HepG2 (cell line): Measurements from ENCODE around the gene NAV2. TPM values are rescaled to one million over a fixed set of nuclear protein-coding genes. Genes with fewer than 3 reads are reported as not detected.

ENCODE experiments used
- ATAC-seq: fragments of 200-7000 bp; cut with Tn5 transposase; 3 replicates; pipeline ENCODE4 v1.9.1; 2020; ENCODE audit warnings: mild to moderate bottlenecking, moderate library complexity
- BruUV-seq: library from RNA; stranded (reverse); fragments of 400-500 nt; replicated peaks from 2 replicates; lab custom pipeline; 2021; lab: Mats Ljungman, UMichigan
- CTCF ChIA-PET: fragments of 300-600 bp; formaldehyde crosslinking; extraction: SDS; loops from one replicate; lab custom pipeline; 2021; ENCODE audit warnings: low total read pairs, inconsistent platforms, low intra/inter-chr PET ratio; lab: Yijun Ruan, JAX
- POLR2A ChIA-PET: fragments of 350-600 bp; sonication (Branson Sonifier 250); formaldehyde crosslinking; loops from one replicate; lab custom pipeline; 2020; ENCODE audit warnings: antibody characterized with exemption, inconsistent platforms; lab: Yijun Ruan, JAX
- DNase-seq: peaks from one replicate; pipeline ENCODE4 v3.0.0-alpha.2; 2015; ENCODE audit warnings: low spot score
- FAIRE-seq: peaks from 3 replicates; lab custom pipeline; 2011; peaks lifted over from hg19 to GRCh38; lab: Jason Lieb, UNC
- H2AFZ ChIP-seq: one replicate; pipeline ENCODE4 v1.6.1; 2011; ENCODE audit warnings: low read length, inconsistent platforms
- H3K27ac ChIP-seq: fragments of 300-600 bp; 3 replicates; pipeline ENCODE4 v1.8.0; 2011; ENCODE audit warnings: mixed run types, mild to moderate bottlenecking, mixed read lengths, low read length, inconsistent platforms; ENCODE audit not compliant: insufficient read depth; ENCODE audit errors: extremely low read length
- H3K27me3 ChIP-seq, 2 experiments: fragments of 200-600 bp in 1 of 2; 2 replicates in 1 of 2; 3 replicates in 1 of 2; pipeline versions ENCODE4 v1.6.0 to v1.8.0; 2011; ENCODE audit warnings: low read length in 2 of 2, mild to moderate bottlenecking in 2 of 2, moderate library complexity in 2 of 2, inconsistent platforms in 1 of 2; ENCODE audit not compliant: insufficient read depth in 2 of 2, control insufficient read depth in 1 of 2
- H3K36me3 ChIP-seq, 2 experiments: fragments of 200-600 bp in 1 of 2; replicated peaks in 1 of 2; 2 replicates in 1 of 2; 3 replicates in 1 of 2; pipeline versions ENCODE4 v1.5.1 to v1.8.0; 2011; ENCODE audit warnings: low read length in 2 of 2, inconsistent platforms in 1 of 2; ENCODE audit not compliant: insufficient read depth in 2 of 2, control insufficient read depth in 1 of 2
- H3K4me1 ChIP-seq: 2 replicates; pipeline ENCODE4 v1.5.1; 2012; ENCODE audit warnings: low read length, inconsistent platforms; ENCODE audit not compliant: insufficient read depth
- H3K4me2 ChIP-seq: 2 replicates; pipeline ENCODE4 v1.6.0; 2011; ENCODE audit warnings: low read depth, low read length, inconsistent platforms
- H3K4me3 ChIP-seq, 3 experiments: fragments of 200-600 bp in 1 of 3; sonication (generic), shearing (Covaris generic) in 1 of 3; replicated peaks in 1 of 3; 2 replicates each; pipeline ENCODE4 v1.5.1; 2011 to 2016; ENCODE audit warnings: low read length in 3 of 3, inconsistent platforms in 2 of 3, low read depth in 2 of 3, mild to moderate bottlenecking in 2 of 3, control low read depth in 1 of 3, mixed read lengths in 1 of 3; ENCODE audit not compliant: insufficient read depth in 1 of 3
- H3K79me2 ChIP-seq: one replicate; pipeline ENCODE4 v1.6.1; 2011; ENCODE audit warnings: low read length, inconsistent platforms; ENCODE audit not compliant: insufficient read depth
- H3K9ac ChIP-seq: 2 replicates; pipeline ENCODE4 v1.6.0; 2011; ENCODE audit warnings: mild to moderate bottlenecking, low read depth, low read length, inconsistent platforms; ENCODE audit not compliant: insufficient read depth
- H3K9me3 ChIP-seq: 2 replicates; pipeline ENCODE4 v1.5.1; 2012; ENCODE audit warnings: mild to moderate bottlenecking, low read length
- H4K20me1 ChIP-seq: 2 replicates; pipeline ENCODE4 v1.6.0; 2011; ENCODE audit warnings: inconsistent platforms, mild to moderate bottlenecking, low read length, moderate library complexity; ENCODE audit not compliant: insufficient read depth
- IKZF1 ChIP-seq: fragments of 450-650 bp; IDR thresholded peaks from 2 replicates; pipeline ENCODE4 v1.7.1; 2016
- LCORL ChIP-seq, 2 experiments: fragments of 450-650 bp in 1 of 2; sonication (generic) in 1 of 2; formaldehyde crosslinking in 1 of 2; IDR thresholded peaks; 2 replicates each; pipeline versions ENCODE4 v1.5.0 to v1.6.1; 2017 to 2020; ENCODE audit warnings: antibody characterized with exemption in 1 of 2, missing genetic modification reagents in 1 of 2
- MAF1 ChIP-seq: sonication (generic); formaldehyde crosslinking; IDR thresholded peaks from 2 replicates; pipeline ENCODE4 v1.5.0; 2020; ENCODE audit warnings: missing genetic modification reagents, borderline replicate concordance
- MBD4 ChIP-seq: IDR thresholded peaks from 2 replicates; pipeline ENCODE4 v1.6.1; 2012; ENCODE audit warnings: low read length, inconsistent platforms, borderline replicate concordance
- NCOA2 ChIP-seq: sonication (generic); formaldehyde crosslinking; IDR thresholded peaks from 2 replicates; pipeline ENCODE4 v1.8.0; 2022; ENCODE audit warnings: inconsistent platforms
- PHF21A ChIP-seq: sonication (generic); formaldehyde crosslinking; IDR thresholded peaks from 2 replicates; pipeline ENCODE4 v1.5.0; 2020; ENCODE audit warnings: mild to moderate bottlenecking, missing genetic modification reagents
- PITX1 ChIP-seq: sonication (generic); formaldehyde crosslinking; IDR thresholded peaks from 2 replicates; pipeline ENCODE4 v1.5.1; 2020; ENCODE audit warnings: mild to moderate bottlenecking, missing genetic modification reagents
- PPARG ChIP-seq: conservative IDR thresholded peaks from 2 replicates; pipeline ENCODE4 v1.6.1; 2016; ENCODE audit warnings: missing biosample characterization, missing genetic modification reagents
- SIX1 ChIP-seq: sonication (generic); formaldehyde crosslinking; IDR thresholded peaks from 2 replicates; pipeline ENCODE4 v1.4.0; 2020; ENCODE audit warnings: missing genetic modification reagents, borderline replicate concordance
- XBP1 ChIP-seq: sonication (generic); formaldehyde crosslinking; IDR thresholded peaks from 2 replicates; pipeline ENCODE4 v1.5.0; 2020; ENCODE audit warnings: missing genetic modification reagents
- ZMYM4 ChIP-seq: sonication (generic); formaldehyde crosslinking; IDR thresholded peaks from 2 replicates; pipeline ENCODE4 v1.8.1; 2023; ENCODE audit warnings: mild to moderate bottlenecking, missing genetic modification reagents
- ZNF20 ChIP-seq: sonication (generic); formaldehyde crosslinking; IDR thresholded peaks from 2 replicates; pipeline ENCODE4 v1.4.0; 2020; ENCODE audit warnings: mild to moderate bottlenecking, moderate library complexity, missing genetic modification reagents
- ZNF335 ChIP-seq: sonication (generic); formaldehyde crosslinking; IDR thresholded peaks from 2 replicates; pipeline ENCODE4 v1.4.0; 2020; ENCODE audit warnings: missing genetic modification reagents
- ZNF33A ChIP-seq: sonication (generic); formaldehyde crosslinking; IDR thresholded peaks from 2 replicates; pipeline ENCODE4 v1.5.1; 2020; ENCODE audit warnings: missing genetic modification reagents, mild to moderate bottlenecking, moderate library complexity, borderline replicate concordance
- ZNF629 ChIP-seq: sonication (generic); formaldehyde crosslinking; conservative IDR thresholded peaks from 2 replicates; pipeline ENCODE4 v1.5.0; 2020; ENCODE audit warnings: missing genetic modification reagents
- WGBS: methylation state at CpG from one replicate; pipeline ENCODE4 v1.1.6; 2017; ENCODE audit warnings: low lambda C conversion rate; 5-methylcytosine and 5-hydroxymethylcytosine counted together
- in situ Hi-C: cut with HindIII; loops from 2 replicates; pipeline ENCODE4 v1.10.0; 2017; ENCODE audit warnings: low pct_unique_long_range_greater_than_20kb; ENCODE audit not compliant: extremely low pct_ligation_motif_present
- intact Hi-C: fragments of 100-400 bp; cut with micrococcal nuclease; formaldehyde crosslinking; loops from one replicate; pipeline ENCODE4 v1.10.0; 2022; ENCODE audit not compliant: unreplicated experiment
- polyA plus RNA-seq, 8 experiments: library from polyadenylated mRNA; depleted of rRNA in 3 of 8; stranded (reverse) in 7 of 8; unstranded in 1 of 8; fragments of >200 nt; fragmentation: Illumina TruSeq in 4 of 8; extraction: Trizol in 4 of 8; gene quantifications; 2 replicates each; pipeline versions ENCODE4 v1.2.1 to v1.2.3, GENCODE V29; 2011 to 2016; ENCODE audit warnings: low read depth in 4 of 8, missing spikeins in 1 of 8, mixed read lengths in 1 of 8; ENCODE audit not compliant: insufficient read depth in 1 of 8
- total RNA-seq, 5 experiments: library from RNA; depleted of rRNA; stranded (reverse); fragments of >200 nt; fragmentation: Illumina TruSeq; extraction: Trizol; gene quantifications; 2 replicates each; pipeline ENCODE4 v1.2.3, GENCODE V29; 2016; ENCODE audit warnings: low read depth in 1 of 5
- TF ChIP-seq, protein P1 (sequence below): sonication (generic); formaldehyde crosslinking; IDR thresholded peaks from 2 replicates; pipeline ENCODE4 v1.4.0; 2020; ENCODE audit warnings: mild to moderate bottlenecking, missing genetic modification reagents, borderline replicate concordance
- TF ChIP-seq, protein P2 (sequence below): IDR thresholded peaks from 2 replicates; pipeline ENCODE4 v1.6.1; 2016
- TF ChIP-seq, protein P3 (sequence below): sonication (generic); formaldehyde crosslinking; IDR thresholded peaks from 2 replicates; pipeline ENCODE4 v1.4.0; 2020; ENCODE audit warnings: missing genetic modification reagents

The NAV2 gene
- total and polyA plus RNA-seq, 2 of the 13 experiments (the other 11 are each of a cell fraction or from before 2014, with no cell fraction given): 9.3 to 34.6 TPM

DNA sequence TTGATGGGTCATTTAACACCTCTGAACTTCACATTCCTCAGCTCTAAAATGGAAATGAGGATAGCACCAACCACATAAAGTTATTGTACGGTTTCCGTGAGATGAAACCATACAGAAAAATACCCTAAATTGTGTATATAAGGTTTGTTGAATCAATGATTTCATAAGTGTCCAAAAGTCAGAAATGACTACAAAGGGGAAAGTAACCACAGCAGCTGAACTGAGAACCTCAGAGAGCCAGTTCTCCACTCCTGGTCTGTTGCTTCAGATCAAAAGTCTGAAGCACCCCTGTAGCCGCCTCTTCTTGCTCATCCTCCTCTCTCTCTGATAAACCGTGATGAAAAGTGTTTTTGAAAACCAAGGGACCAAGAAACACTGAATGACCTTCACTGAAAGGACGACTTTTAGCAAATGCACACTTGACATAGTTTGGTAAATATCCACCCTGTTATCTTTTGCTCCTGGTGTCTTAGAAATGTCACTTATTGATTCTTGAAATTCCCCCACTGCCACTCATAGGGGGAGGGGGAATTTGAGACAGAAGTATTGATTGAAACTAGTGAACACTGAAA, 194.5 kb downstream of the NAV2 start:
- intact Hi-C loops: loop anchor here (1.0 to 10.0 kb wide), 5 partner anchors 32 to 448 kb away; no protein-coding TSS in a partner anchor
- H2AFZ ChIP-seq: no peak overlapping the region
- DNase-seq (peak; percentile 64), FAIRE-seq (peak; percentile 4), ATAC-seq (peak; percentile 73)
- POLR2A ChIA-PET: interaction anchor here (0.7 to 1.3 kb wide), 3 partner anchors 45 to 48 kb away, joined by 3 read pairs; no protein-coding TSS in a partner anchor
- no peaks in the 10 kb centered on the region for H3K27me3 ChIP-seq
- H3K9me3 ChIP-seq: no peaks in the 10 kb centered on the region
- WGBS: 1% methylated on average over 5 of the region's 5 CpGs
- H3K79me2 ChIP-seq: no peaks in the 10 kb centered on the region
- H3K27ac ChIP-seq: peak overlapping the region; percentile 56
- no peaks in the 10 kb centered on the region for H4K20me1 ChIP-seq
- in situ Hi-C loops: loop anchor here (10.0 kb wide), 1 partner anchor 832 kb away; no protein-coding TSS in a partner anchor
- H3K9ac ChIP-seq: no peak overlapping the region
- no peaks in the 10 kb centered on the region for H3K36me3 ChIP-seq
- CTCF ChIA-PET: interaction anchor here (1.1 kb wide), 1 partner anchor 226 kb away, joined by 3 read pairs; no protein-coding TSS in a partner anchor
- peaks cover 69% of the 10 kb centered on the region for H3K4me1 ChIP-seq
- no peak overlapping the region; a peak in 1 of 6 replicates for H3K4me3 ChIP-seq
- peak overlapping the region; percentile 34; the same call in 1 of the 2 replicates for H3K4me2 ChIP-seq
- BruUV-seq: no TSS peak
- TF ChIP-seq PITX1 (peak; percentile 41; the same call in 1 of the 2 replicates), SIX1 (CRISPR knock-in tag) (no peak; the same call in 1 of the 2 replicates), PPARG (CRISPR knock-in tag) (no peak), LCORL (IDR thresholded peaks at IDR 0.05) (no peak), LCORL (CRISPR knock-in tag; IDR thresholded peaks at IDR 0.05) (0 out of 2 replicates have a peak, but pooled peaks have one; percentile 29), ZNF335 (CRISPR knock-in tag) (no peak), ZNF20 (CRISPR knock-in tag) (no peak), XBP1 (CRISPR knock-in tag) (no peak), ZNF33A (CRISPR knock-in tag) (no peak), ZNF629 (CRISPR knock-in tag) (no peak), PHF21A (0 out of 2 replicates have a peak, but pooled peaks have one; percentile 36), MBD4 (0 out of 2 replicates have a peak, but pooled peaks have one; percentile 76), MAF1 (no peak), ZMYM4 (CRISPR knock-in tag) (peak; percentile 30; the same call in 1 of the 2 replicates), IKZF1 (no peak), NCOA2 (peak; percentile 56; the same call in 1 of the 2 replicates)
- TF ChIP-seq, protein P1, sequence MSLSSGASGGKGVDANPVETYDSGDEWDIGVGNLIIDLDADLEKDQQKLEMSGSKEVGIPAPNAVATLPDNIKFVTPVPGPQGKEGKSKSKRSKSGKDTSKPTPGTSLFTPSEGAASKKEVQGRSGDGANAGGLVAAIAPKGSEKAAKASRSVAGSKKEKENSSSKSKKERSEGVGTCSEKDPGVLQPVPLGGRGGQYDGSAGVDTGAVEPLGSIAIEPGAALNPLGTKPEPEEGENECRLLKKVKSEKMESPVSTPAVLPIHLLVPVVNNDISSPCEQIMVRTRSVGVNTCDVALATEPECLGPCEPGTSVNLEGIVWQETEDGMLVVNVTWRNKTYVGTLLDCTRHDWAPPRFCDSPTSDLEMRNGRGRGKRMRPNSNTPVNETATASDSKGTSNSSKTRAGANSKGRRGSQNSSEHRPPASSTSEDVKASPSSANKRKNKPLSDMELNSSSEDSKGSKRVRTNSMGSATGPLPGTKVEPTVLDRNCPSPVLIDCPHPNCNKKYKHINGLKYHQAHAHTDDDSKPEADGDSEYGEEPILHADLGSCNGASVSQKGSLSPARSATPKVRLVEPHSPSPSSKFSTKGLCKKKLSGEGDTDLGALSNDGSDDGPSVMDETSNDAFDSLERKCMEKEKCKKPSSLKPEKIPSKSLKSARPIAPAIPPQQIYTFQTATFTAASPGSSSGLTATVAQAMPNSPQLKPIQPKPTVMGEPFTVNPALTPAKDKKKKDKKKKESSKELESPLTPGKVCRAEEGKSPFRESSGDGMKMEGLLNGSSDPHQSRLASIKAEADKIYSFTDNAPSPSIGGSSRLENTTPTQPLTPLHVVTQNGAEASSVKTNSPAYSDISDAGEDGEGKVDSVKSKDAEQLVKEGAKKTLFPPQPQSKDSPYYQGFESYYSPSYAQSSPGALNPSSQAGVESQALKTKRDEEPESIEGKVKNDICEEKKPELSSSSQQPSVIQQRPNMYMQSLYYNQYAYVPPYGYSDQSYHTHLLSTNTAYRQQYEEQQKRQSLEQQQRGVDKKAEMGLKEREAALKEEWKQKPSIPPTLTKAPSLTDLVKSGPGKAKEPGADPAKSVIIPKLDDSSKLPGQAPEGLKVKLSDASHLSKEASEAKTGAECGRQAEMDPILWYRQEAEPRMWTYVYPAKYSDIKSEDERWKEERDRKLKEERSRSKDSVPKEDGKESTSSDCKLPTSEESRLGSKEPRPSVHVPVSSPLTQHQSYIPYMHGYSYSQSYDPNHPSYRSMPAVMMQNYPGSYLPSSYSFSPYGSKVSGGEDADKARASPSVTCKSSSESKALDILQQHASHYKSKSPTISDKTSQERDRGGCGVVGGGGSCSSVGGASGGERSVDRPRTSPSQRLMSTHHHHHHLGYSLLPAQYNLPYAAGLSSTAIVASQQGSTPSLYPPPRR (CRISPR knock-in tag): peak; percentile 28; the same call in 1 of the 2 replicates
- TF ChIP-seq, protein P2, sequence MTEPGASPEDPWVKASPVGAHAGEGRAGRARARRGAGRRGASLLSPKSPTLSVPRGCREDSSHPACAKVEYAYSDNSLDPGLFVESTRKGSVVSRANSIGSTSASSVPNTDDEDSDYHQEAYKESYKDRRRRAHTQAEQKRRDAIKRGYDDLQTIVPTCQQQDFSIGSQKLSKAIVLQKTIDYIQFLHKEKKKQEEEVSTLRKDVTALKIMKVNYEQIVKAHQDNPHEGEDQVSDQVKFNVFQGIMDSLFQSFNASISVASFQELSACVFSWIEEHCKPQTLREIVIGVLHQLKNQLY (CRISPR knock-in tag): no peak
- TF ChIP-seq, protein P3, sequence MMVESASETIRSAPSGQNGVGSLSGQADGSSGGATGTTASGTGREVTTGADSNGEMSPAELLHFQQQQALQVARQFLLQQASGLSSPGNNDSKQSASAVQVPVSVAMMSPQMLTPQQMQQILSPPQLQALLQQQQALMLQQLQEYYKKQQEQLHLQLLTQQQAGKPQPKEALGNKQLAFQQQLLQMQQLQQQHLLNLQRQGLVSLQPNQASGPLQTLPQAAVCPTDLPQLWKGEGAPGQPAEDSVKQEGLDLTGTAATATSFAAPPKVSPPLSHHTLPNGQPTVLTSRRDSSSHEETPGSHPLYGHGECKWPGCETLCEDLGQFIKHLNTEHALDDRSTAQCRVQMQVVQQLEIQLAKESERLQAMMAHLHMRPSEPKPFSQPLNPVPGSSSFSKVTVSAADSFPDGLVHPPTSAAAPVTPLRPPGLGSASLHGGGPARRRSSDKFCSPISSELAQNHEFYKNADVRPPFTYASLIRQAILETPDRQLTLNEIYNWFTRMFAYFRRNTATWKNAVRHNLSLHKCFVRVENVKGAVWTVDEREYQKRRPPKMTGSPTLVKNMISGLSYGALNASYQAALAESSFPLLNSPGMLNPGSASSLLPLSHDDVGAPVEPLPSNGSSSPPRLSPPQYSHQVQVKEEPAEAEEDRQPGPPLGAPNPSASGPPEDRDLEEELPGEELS (CRISPR knock-in tag): peak; percentile 58
